ENCODE data around the gene HSPA1A. TPM values are rescaled to one million over a fixed set of nuclear protein-coding genes. Genes with fewer than 3 reads are reported as not detected.
A peak's percentile ranks its signal among the peaks of the same experiment; 100 is the strongest.

HSPA1A gene
- total and polyA plus RNA-seq, 9 of the 15 experiments (the other 6 are each of a cell fraction or from before 2014, with no cell fraction given), result 2.2 to 273 (median 107) TPM

- TF ChIP-seq ZBTB11 (CRISPR knock-in tag; IDR thresholded peaks at IDR 0.05) (peak in 1 of 3 experiments; percentile 79; a peak in 2 of 6 replicates), ZNF583 (CRISPR knock-in tag; IDR thresholded peaks at IDR 0.05) (peak; percentile 81; the same call in 1 of the 2 replicates), RERE (CRISPR knock-in tag; IDR thresholded peaks at IDR 0.05; ENCODE audit: borderline replicate concordance) (0 out of 2 replicates have a peak, but pooled peaks have one; percentile 85), NONO (IDR thresholded peaks at IDR 0.05; ENCODE audit: low read depth in 2 of 2, low read length in 1 of 2) (peak in 1 of 2 experiments; percentile 88; a peak in 2 of 4 replicates), RAD21 (CRISPR knock-in tag; conservative IDR thresholded peaks at IDR 0.05 in 1 of 2, IDR thresholded peaks at IDR 0.05 in 1 of 2) (peak; percentile 16 to 30; a peak in 3 of 4 replicates), CCNT2 (IDR thresholded peaks at IDR 0.05; ENCODE audit: borderline replicate concordance, extremely low read depth, insufficient read length, low read depth, low read length) (peak; percentile 91), ZKSCAN8 (CRISPR knock-in tag; IDR thresholded peaks at IDR 0.05) (no peak), BMI1 (IDR thresholded peaks at IDR 0.05; ENCODE audit: low read length) (no peak), NCOA2 (IDR thresholded peaks at IDR 0.05; ENCODE audit: partially characterized antibody in 2 of 2) (no peak), BCL6 (CRISPR knock-in tag; IDR thresholded peaks at IDR 0.05) (no peak), MAX (CRISPR knock-in tag; IDR thresholded peaks at IDR 0.05) (peak; percentile 66), SREBF2 (CRISPR knock-in tag; IDR thresholded peaks at IDR 0.05) (no peak), SOX6 (IDR thresholded peaks at IDR 0.05) (peak; percentile 36; the same call in 1 of the 2 replicates), CEBPB (tag; IDR thresholded peaks at IDR 0.05) (no peak), NELFE (IDR thresholded peaks at IDR 0.05; ENCODE audit: insufficient read depth, insufficient read length) (peak; percentile 98), TCF7L2 (IDR thresholded peaks at IDR 0.05; ENCODE audit: low read depth, low read length) (no peak), ZNF140 (CRISPR knock-in tag; IDR thresholded peaks at IDR 0.05) (no peak)
Observed at GRCh38 chr6:31815025-31815838, at the start of gene HSPA1A, which contains the start of gene HSPA1L (continued).
